ENCODE measurements around the gene CNOT10. TPM values are rescaled to one million over a fixed set of nuclear protein-coding genes. Genes with fewer than 3 reads are reported as not detected.
"Not testable (repeated sequence)": the region's sequence is repeated elsewhere in the genome, so short reads cannot be mapped to it uniquely, and the experiment has no call there.

The CNOT10 gene
- total RNA-seq, 1 experiment from 2014 or later: 20.3 TPM

DNA sequence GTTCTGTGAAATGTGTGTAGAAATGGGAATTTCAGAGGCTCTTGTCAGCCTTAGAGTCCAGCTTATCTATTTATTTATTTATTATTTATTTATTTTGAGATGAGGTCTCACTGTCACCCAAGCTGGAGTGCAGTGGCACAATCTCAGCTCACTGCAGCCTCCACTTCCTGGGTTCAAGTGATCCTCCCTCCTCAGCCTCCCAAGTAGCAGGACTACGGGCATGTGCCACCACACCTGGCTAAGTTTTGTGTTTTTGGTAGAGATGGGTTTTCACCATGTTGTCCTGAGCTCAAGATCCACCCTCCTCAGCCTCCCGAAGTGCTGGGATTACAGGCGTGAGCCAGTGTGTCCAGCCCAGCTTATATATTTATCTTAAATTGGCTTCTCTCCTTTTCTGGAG lies 11.5 kb downstream of the CNOT10 start:
- no peak for DNase-seq (ENCODE audit: low spot score)

DNA sequence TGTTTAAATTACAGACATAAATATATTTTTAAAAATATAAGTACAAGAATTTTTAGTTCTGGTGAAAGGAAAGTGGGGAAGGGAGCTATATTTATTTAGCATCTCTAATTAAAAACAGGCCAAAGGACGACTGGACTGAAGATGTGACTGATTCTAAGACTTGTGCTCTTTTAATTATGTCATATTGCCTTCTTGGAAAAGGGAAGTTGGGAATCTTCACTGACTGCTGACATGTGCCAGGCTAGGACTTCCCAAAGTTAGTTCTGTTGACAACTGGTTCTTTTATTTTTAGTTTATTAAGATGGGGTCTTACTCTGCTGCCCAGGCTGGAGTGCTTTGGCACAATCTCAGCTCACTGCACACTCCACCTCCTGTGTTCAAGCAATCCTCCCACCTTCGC lies 13.5 kb downstream of the CNOT10 start:
- no peak for DNase-seq (ENCODE audit: low spot score)

DNA sequence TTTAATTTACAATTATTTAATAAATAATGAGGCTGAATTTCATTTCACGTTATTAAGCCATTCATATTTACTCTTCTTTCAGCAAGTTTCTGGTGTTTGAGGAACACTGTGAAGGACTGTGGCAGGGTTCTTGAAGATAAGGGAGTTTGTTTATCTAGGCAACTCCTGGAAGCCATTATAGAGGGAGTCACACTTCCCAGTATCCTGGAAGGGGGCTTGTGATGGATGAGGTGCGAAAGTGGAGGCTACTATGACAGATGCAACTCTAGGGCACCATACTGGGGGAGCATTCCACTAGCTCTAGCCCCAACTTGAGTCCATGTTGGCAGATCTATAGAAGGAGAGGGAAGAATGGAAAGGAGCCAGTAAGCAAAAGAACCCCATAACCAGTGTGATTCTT lies 14.4 kb downstream of the CNOT10 start:
- DNase-seq (ENCODE audit: low spot score): no peak

DNA sequence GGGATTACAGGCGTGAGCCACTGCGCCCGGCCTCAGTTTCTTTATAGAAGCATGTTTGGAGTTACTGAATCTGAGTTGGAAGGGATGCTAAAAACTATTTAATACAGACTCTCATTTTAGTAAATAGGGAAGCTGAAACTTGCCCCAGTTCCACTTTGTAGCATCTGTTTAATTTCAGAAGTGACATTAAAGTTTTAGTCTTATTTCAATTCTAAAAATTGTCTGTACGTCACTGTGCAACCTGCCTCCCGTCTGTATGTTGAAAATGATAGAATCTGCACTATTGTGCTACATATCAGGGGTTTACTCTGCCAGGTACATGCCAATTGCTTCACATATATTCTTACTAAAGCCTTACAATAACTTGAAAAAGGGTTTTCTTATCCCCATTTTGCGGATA lies 15.3 kb downstream of the CNOT10 start:
- no peak for DNase-seq (ENCODE audit: low spot score)

DNA sequence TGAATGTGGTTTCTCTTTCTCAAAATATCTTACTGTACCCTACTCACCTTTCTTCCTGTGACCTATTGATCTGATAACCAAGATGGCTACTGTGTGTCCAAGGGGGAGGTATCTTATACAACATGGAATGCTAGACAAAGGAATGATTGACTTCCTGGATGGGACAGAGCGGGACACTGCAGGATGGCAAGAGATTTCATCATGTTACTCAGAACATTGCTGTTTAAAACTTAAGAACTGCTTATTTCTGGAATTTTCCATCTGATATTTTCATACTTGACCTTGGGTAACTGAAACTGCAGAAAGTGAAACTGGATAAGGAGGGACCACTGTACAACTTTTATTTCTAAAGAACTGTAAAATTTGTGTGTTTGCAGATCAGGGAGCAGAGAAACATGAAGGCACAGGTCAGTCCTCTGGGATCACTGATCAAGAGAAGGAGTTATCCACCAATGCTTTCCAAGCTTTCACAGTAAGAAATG lies 18.5 kb downstream of the CNOT10 start:
- DNase-seq (ENCODE audit: low spot score): no peak

DNA sequence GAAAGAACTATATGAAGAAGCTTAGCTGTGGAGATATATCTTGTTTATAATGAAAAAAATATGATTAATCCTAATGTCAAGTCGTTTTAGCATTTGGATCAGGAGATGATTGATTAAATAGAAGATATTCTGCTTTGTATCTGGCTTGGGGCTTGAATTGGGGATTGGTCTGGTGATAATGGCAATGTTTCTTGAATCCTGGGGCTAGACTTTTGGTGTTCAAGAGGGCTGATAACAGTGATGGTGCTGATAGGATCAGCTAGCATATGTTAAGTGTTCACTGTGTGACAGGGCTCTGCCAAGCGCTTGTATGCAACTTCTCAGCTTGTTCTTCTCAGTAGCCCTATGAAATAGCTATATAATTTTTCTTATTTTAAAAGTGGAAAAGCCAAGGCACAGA lies 20.2 kb downstream of the CNOT10 start:
- DNase-seq (ENCODE audit: low spot score): no peak

DNA sequence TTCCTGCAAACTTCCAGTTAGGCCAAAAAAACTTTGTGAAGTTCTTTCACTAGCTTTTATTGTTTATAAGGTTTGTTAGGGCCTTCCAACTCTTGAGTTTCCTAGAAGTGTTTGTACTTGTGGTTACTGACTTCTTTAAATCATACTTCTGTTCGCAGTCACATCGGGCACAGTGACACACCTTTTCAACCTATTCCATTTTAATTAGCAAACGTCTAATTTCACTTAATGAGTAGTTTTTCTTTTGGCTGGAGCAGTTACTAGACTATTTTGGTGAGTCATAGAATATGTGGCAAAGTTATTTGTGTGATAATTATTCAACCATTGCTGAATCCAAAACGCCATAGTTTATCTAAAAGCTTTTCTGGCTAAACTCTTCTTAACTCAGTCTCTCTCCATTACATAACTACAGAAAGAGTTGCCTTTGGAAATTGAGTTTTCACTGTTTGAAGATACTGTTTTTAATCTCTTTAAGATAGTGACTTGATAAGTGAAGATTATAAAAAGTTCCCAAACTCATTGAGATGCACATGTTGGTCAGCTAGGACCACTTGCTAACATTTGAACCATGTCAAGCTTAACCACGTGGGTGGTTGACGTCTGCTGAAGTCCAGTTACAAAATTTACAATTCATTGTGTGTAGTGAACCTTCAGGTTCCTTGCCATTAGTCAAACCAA lies 21.5 kb downstream of the CNOT10 start:
- no peak for DNase-seq (ENCODE audit: low spot score)

DNA sequence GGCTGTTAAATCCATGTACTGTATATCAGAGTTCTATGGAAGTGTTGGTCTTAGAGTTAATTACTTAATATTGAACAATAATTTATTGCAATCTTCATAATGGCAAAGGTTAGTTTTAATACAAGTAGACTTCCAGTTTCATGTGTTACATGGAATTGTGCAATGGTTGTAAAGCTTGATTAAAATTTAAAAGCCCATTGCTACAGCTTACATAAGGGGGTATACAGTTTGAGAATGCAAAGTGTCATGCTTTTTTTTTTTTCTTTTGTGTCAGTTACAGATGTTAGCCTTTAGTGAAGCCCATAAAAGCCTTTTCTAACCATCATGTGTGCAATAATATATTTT lies 22.0 kb downstream of the CNOT10 start:
- DNase-seq (ENCODE audit: low spot score): no peak

DNA sequence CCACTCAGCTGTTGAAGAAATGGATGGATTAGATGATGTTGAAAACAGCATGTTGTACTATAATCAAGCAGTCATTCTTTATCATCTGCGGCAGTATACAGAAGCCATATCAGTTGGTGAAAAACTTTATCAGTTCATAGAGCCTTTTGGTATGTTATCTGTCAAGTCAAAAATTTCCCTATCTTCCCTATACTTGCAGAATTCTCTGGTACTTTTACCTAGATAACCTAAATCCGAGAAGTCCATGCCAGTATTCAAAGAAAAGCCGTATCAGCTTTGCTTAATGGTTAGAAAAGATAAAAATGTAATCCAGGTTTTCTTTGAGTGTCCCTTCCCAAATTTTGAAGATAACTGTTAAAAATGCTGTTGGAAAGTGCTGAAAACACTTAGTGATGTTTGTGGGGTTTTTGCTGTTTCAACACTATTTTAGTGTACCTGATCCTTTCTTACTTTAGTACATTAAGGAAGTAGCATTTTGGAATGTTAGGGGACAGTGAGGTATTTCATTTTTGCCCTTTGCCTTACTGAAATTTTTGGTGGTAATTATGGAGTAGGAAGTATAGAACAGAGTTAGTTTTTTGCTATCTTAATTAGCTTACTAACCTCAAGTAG lies 23.8 kb downstream of the CNOT10 start:
- DNase-seq (ENCODE audit: low spot score): no peak

DNA sequence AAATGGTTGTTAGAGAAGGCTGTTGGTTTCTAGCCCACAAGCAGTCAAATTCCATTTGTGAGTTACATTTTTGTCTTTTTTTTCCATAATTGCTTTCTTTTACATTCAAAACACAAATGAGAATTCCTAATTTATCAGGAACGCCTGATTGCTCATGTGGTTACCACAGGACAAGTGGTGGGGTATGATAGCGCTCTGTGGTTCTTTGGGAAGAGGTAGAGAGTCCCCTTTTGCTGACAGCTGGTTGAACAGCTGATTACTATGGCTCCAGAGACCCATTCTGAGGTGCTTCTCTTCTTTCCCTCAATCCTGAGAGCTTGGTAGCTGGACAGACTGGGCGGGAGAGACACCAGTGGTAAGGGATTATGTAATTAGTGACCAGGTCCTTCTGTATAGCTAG lies 24.4 kb downstream of the CNOT10 start:
- DNase-seq (ENCODE audit: low spot score): no peak

DNA sequence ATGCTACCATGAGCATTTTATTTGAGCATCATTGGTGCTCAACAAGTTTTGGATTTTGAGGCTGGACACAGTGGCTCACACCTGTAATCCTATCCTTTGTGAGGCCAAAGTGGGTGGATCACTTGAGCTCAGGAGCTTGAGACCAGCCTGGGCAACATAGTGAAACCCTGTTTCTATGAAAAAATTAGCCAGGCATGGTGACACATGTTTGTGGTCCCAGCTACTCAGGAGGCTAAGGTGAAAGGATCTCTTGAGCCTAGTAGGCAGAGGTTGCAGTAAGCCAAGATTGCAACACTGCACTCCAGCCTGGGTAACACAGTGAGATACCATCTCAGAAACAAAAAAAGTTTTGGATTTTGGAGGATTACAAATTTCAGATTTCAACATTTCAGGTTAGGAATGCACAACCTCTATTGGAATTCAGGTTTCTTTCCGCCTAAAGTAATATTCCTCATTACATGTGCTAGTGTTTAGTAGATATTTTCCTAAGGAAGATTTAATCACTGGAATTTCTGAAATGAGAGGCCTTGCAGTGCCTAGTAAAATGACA lies 27.6 kb downstream of the CNOT10 start:
- DNase-seq (ENCODE audit: low spot score): no peak

DNA sequence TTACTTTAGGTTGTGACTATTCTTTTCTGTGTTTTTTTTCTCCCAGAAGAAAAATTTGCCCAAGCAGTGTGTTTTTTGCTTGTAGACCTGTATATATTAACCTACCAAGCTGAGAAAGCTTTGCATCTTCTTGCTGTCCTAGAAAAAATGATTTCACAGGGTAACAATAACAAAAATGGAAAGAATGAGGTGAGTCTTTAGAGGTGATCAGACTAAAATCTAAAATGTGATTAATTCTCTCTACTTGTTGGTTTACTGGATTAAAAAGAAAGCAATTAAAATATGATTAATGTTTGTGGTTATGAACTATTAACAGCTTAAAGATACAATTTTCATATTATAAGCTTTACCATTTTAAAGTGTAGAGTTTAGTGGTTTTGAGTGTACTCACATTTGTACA lies 28.2 kb downstream of the CNOT10 start:
- no peak for DNase-seq (ENCODE audit: low spot score)

DNA sequence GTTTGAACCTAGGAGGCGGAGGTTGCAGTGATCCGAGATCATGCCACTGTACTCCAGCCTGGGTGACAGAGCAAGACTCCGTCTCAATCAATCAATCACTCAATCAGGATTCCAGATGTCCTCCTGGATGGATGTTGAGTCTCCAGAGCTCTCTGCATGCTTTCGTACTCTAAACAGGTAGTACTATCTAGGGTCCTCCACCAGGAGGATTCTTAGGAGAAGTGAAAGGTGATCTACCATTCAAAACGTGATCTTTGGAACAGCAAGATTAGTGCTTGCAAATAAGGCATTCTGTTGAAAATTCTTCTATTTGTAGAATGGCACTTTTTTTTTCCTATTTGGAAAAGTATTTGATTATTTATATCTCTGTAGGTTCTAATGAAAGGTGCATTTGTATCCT lies 34.3 kb downstream of the CNOT10 start:
- DNase-seq (ENCODE audit: low spot score): no peak

DNA sequence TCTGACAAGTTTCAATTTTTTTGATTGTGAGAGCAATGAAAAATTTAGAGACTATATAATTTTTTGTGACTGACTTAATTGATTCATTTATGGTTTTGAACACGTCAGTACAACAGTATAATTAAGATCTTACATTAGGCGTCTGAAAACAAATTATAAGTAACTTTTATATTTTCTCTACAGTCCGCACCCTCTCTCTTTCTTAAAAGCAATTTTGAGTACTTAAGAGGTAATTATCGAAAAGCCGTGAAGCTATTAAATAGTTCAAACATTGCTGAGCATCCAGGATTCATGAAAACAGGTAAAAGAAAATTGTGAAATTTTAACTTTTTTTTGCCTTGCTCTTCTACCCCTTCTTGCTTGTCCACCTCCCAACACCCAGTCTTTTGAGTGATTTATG lies 34.9 kb downstream of the CNOT10 start:
- DNase-seq (ENCODE audit: low spot score): no peak

DNA sequence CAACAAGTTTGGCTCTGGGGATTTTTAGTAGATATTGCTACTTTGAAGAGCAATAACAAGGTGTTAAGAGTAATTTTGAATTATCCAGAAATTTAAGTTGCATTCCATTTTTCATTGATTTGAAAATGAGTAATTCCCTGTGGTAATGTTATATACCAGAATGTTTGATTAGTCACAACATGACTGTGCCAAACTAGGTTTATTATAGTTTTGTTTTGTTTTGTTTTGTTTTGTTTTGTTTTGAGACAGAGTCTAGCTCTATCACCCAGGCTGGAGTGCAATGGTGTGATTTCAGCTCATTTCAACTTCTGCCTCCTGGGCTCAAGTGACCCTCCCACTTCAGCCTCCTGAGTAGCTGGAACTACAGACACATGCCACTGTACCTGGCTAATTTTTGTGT lies 40.7 kb downstream of the CNOT10 start:
- no peak for DNase-seq (ENCODE audit: low spot score)

DNA sequence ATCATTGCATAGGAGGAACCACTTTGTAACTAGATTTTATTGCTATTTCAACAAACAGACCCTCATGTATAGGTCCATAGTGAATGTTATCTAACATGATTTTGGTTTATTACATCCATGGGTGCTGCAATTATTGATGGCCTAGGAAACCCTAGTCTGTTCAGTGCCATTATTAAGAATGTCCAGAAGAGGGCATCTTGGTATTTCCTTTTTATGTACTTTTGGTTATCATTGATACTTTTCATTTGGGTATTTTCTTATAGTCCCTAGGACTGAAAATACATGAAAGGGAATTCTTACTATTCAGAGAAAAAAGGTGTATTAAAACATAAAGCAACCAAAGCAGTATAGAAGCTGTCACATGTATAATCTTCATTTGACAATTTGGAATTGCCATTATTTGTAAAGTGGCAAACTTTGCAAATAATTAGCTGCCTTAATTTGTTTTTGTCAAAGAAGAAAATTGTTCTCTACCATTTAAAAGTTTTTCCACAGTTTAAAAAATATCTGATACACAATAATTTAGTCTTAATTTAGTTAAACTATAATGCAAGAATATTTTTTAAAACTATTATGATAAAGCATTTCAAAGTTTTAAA lies 48.7 kb downstream of the CNOT10 start:
- peak; percentile 13 for DNase-seq (ENCODE audit: low spot score)

DNA sequence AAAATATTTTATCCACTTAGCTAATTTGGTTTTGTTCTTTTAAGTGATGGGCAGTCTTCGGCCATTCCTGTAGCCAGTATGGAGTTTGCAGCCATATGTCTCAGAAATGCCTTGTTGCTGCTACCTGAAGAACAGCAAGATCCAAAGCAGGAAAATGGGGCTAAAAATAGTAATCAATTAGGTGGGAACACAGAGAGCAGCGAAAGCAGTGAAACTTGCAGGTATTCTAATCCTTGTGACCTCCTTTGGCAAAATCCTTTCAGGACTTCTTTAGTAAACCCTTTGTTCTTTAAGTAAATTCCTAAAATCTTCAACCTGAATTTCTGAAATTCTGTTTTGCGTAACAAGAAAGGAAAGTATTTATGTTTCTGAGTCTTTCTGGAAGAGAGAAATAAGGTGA lies 49.8 kb downstream of the CNOT10 start:
- DNase-seq (ENCODE audit: low spot score): no peak

DNA sequence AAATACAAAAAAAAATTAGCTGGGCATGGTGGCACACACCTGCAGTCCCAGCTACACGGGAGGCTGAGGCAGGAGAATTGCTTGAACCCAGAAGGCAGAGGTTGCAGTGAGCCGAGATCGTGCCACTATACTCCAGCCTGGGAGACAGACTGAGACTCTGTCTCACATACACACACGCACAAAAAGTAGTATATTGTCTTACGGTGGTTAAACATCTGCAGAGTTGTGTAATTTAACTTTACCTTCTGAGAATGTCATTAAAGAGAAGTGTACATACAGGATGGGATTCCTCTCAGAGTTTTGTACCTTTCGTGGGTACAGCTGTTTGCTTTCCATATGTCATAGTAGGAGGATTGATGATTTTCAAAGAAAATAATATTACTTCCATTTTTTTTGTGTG lies 58.5 kb downstream of the CNOT10 start:
- DNase-seq (ENCODE audit: low spot score): not testable (repeated sequence)

DNA sequence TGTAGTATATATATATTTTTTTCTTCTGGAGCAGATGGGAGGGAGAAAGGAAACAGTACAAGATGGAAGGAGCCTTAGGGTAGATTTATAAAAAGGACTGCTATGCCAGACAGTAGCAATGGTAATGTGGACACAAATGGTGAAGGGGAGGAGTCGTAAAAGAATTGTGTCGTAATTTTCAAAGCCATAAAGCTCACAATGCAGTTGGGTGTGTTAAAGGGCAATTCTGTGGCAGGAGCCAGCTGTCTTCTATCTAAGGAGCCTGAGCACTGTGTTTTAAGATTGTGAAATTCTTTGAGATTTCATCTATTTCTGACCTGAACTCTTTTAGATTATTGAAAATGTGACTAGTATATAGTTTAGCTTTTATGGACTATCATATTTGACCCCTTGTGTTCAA lies 58.9 kb downstream of the CNOT10 start:
- peak; percentile 11 for DNase-seq (ENCODE audit: low spot score)

DNA sequence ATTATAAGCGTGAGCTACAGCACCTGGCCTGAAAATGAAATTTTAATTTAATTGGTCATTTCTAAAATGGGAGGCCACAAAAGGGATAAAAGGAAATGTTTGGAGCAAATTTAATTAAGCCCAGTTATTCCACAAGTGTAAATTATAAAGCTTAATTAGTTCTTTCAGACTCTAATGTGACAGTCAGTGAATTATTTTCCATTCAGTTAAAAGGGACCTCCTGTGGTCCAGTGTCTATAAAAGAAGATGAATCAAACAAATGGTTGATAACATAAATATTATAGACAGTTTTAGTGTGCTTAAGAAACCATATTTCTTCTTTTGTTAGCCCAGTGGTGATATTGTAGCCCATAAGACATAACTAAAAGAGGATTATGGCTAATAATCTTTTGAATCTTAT lies 66.4 kb downstream of the CNOT10 start:
- no peak for DNase-seq (ENCODE audit: low spot score)

DNA sequence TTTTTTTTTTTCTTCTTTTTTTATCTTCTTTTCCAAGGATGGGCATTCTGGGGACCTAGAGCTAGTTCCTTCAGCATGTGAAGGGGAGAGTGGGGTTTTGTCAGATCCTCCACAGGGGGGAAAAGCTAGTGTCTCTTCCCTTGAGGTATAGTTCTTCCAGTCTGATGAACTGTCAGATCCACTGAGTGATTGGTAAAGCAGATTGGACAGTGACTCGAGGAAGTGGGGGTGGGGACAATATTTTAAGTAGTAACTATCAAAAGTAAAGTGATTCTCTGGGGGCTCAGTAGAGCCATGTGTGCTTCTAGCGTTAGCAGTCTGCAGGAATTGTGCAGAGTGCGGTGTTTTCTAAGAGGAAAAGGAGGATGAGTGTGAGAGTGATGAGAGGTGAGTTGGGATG lies 70.8 kb downstream of the CNOT10 start:
- no peak for DNase-seq (ENCODE audit: low spot score)

DNA sequence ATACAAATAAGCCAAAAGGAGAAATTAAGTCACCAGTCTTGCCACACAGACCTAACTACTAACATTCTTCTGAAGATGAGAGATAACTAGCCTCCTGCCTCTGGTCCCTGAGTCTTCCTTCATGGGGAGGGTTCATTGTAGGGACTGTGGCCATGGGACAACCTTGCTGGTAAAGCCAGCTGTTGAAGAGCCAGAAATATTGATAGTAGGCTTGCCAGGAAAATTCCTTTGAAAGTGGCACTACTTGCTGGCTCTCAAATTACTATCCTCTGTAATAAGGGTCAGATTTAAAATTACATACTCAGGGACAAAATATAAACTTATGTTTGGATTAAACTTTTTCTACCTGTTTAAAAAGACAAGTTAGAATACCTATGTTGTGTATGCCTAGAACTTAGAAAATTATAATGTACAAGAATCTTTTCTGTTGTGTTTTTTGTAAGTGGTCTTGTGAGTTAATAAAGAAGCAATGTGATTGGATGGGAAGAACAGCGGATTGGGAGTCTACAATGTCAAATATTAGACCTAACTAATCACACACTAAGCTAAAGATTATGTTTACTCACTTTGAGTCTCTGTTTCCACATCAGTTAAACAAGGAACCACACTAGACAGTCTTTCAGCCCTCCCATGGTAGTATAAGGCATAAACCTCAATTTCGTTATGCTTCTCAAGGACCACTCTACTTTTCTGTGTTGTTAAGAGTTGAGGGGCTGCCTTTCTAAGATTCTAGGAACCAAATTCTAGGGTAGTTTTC lies 72.8 kb downstream of the CNOT10 start:
- DNase-seq (ENCODE audit: low spot score): peak; percentile 45

DNA sequence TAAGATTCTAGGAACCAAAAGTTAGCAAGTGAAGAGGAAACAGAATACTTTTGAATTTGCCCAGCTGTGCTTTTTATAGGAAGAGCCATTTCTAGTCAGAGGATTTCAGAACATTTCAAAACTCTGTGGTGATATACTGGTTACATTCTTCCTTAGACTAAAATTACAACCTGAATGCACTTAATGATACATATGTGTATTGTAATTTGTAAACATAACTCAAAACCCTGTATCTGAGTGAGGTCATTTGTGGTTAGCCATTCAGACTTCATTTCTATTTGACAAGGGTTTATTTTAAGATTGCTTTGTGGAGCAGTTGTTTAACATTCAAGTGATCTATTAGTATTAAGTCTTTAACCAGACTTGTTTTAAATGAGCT lies 73.4 kb downstream of the CNOT10 start:
- peak; percentile 46 for DNase-seq (ENCODE audit: low spot score)

All from H4 (cell line).